Astrocyte (in vitro differentiated cells and primary cell): ENCODE data around the gene CDYL.

Source experiments
- EZH2 ChIP-seq: IDR thresholded peaks from 2 replicates; pipeline ENCODE4 v1.6.1; 2012; ENCODE audit warnings: mild to moderate bottlenecking, low read length, inconsistent platforms; ENCODE audit not compliant: insufficient read depth
- TF ChIP-seq, protein P1 (sequence below): IDR thresholded peaks from 2 replicates; pipeline ENCODE4 v1.5.1; 2011; ENCODE audit warnings: low read depth, mild to moderate bottlenecking, inconsistent platforms, low read length, moderate library complexity; ENCODE audit not compliant: insufficient read depth

- TF ChIP-seq, protein P1, sequence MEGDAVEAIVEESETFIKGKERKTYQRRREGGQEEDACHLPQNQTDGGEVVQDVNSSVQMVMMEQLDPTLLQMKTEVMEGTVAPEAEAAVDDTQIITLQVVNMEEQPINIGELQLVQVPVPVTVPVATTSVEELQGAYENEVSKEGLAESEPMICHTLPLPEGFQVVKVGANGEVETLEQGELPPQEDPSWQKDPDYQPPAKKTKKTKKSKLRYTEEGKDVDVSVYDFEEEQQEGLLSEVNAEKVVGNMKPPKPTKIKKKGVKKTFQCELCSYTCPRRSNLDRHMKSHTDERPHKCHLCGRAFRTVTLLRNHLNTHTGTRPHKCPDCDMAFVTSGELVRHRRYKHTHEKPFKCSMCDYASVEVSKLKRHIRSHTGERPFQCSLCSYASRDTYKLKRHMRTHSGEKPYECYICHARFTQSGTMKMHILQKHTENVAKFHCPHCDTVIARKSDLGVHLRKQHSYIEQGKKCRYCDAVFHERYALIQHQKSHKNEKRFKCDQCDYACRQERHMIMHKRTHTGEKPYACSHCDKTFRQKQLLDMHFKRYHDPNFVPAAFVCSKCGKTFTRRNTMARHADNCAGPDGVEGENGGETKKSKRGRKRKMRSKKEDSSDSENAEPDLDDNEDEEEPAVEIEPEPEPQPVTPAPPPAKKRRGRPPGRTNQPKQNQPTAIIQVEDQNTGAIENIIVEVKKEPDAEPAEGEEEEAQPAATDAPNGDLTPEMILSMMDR, result no peak
- TF ChIP-seq EZH2, result no peak
Observed at GRCh38 chr6:4890627-4891026, 114.4 kb downstream of the CDYL start.
